ENCODE data around the gene ADGRL1.
"Not testable (repeated sequence)": the region's sequence is repeated elsewhere in the genome, so short reads cannot be mapped to it uniquely, and the experiment has no call there.

The ADGRL1 gene

DNA sequence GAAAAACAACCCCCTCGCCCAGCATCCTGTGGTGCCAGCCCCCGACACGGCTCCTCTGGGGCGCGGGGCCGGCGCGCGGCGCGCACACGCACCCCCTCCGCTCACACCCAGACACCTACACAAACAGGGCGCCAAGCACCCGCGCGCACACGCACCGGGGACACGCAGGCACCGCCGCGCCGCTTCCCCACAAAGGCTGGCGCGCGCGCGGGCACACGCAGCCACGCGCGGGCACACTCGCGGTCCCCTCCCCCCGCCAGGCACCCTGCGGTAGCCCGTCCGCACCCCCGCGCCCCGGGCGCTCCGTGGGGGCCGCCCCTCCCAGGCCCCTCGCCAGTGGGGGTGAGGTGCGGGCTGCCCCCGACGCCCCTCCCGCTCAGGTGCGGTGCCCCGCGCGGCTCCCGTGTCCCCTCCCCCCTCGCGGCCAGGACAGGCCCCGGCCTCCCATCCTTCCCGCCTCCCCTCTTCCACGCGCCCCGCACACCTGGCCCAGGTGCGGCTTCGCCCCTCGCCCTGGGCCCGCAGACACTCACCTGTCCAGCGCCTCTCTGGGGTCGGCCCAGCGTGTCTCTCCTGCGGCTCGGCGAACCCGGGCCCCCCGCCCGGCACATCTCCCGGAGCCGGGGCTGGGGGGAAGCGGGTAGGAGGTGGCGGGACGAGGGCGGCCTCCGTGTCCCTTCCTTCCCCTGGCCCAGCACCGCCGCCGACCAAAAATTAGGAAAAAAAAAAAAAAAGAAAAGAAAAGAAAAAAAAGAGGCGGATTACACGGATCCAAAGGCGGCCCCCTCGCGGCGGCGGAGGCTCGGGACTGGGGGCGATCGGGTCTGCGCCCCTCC, at the start of gene ADGRL1:
Gene ADGRL1 (minus strand): TSS at position 718 of the 836 bp plus-strand sequence. CDS start 22,567 bp downstream, outside the sequence.
- not testable (repeated sequence) for DNase-seq

DNA sequence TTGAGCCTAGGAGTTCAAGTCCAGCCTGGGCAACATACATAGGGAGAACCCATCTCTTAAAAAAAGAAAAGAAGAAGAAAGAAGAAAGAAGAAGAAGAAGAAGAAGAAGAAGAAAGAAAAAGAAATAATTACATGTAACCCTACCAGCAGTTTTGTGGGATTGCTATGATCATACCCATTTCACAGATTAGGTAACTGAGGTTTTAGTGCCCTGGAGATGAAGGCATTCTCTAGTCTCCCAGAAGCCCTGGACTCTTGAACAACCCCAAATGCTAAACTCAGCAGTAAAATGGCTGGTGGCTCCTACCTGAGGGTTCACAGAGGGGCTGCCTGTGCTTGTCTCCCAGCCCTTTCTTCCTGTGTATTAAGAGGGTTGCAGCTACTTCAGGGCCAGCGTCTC, 49.3 kb upstream of the ADGRL1 start:
- not testable (repeated sequence) for DNase-seq

DNA sequence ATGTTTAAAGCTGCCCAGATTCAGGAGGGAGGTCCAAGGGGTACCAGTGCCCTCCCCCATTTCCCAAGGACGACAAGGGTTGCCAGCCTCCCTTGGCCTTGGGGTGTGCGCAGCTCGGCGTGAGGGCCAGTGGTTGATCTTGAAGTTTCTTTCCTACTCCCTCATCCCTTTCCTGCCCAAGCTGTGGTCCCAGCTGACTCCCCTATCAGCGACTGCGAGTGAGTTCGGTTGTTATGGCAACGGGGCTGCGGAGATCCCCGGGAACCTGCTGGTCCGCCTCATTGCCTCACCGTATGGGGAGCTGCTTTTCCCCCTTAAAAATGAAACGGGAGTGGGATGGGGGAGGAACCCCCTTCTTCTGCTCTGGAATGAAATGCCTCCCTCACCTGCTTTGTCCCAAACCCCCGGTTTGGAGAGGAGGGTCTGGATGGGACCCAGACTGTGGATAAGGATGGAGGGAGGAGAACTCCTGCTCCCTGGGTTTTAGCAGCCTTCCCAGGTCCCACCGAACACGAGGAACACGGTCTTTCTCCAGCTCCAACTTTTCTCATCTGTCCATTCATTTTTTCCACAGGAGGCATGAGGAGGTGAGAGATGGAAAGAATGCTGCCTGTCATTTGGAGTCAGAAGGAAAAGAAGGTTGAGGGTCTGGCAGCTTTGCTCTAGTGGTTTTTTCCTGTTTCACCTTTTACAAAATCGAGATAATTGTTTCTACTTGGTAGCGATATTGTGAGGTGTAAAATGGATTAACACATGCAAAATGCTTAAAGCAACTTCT, 48.0 kb upstream of the ADGRL1 start:
- not testable (repeated sequence) for DNase-seq

DNA sequence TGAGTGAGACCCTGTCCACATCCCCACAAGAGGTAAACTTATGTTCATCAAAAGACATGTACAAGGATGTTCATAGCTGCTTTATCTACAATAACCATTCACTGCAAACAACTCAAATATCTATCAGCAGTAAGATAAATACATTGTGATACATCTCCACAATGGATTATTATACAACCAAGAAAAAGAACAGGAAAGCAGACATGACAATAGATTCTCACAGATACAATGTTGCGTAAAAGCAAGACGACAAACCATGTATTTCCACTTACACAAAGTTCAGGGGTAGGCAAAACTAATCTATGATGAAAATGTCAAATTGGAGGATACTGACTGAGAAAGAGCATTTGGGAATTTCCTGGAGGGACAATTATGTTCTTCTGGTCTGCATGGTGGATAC, 46.2 kb upstream of the ADGRL1 start:
- not testable (repeated sequence) for DNase-seq

DNA sequence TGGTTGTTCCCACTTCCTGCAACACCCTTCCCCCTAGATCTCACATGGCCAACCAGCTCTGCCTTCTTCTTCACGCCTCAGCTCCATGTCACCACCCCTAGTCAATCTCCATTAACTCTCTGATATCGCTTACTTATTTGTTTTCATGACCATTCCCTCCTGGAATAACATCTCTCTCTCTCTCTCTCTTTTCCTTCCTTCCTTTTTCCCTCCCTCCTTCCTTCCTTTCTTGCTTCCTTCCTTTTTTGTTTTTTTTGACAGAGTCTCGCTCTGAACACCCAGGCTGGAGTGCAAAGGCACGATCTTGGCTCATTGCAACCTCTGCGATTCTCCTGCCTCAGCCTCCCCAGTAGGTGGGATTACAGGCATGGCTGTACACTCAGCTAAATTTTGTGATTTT, 44.9 kb upstream of the ADGRL1 start:
- DNase-seq = no peak

DNA sequence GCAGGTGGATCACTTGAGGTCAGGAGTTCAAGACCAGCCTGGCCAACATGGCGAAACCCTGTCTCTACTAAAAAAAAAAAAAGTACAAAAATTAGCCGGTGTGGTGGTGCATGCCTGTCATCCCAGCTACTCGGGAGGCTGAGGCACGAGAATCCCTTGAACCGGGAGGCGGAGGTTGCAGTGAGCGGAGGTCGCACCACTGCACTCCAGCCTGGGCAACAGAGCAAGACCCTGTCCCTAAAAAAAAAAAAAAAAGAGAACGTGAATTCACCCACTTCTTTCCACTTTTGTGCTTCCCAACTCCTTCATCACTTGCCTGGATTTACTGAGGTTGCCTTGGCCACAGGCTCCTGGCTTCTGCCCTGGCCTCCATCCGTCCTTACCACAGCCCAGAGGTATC, 44.3 kb upstream of the ADGRL1 start:
- not testable (repeated sequence) for DNase-seq

DNA sequence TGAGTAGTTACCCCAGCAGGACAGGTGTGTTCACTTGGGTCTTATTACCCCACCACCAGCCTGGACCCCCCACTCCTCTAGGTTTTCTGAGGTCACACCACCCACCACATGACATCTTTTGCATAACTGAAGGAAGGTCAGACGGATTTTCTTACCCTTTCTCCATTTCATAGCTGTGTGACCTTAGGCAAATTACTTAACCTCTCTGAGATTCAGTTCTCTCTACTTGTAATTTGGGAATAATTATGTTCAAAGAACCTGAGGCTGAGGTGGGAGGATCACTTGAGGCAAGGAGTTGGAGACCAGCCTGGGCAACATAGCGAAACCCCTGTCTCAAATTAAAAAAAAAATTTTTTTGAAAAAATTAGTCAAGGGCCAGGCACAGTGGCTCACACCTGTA, 43.9 kb upstream of the ADGRL1 start:
- DNase-seq = not testable (repeated sequence)

- DNase-seq = not testable (repeated sequence)
Measured at GRCh38 chr19:14249012-14249754, 43.2 kb upstream of the ADGRL1 start.

DNA sequence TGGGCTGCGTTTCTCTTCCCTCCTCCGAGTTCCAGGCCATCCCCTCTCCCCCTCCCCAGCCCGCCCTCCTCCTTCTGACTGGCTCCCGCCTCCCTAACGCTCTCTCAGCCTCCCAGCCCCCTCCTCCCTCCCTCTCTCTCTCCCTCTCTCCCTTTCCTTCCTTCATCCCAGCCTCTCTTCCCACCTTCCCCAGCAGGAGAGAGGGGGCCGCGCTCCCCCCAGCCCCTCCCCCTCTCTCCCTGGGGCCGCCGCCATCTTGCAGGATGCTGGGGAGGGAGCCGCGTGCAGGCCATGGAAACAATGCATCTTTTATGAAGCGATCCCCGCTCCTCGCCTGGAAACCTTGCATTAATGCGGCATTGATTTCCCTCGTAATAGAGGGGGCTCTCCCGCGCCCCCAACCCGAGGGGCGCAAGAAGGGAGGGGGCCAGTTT, 42.6 kb upstream of the ADGRL1 start:
- no peak for DNase-seq

GRCh38 chr19:14247548-14248471, 41.8 kb upstream of the ADGRL1 start:
- DNase-seq = not testable (repeated sequence)

DNA sequence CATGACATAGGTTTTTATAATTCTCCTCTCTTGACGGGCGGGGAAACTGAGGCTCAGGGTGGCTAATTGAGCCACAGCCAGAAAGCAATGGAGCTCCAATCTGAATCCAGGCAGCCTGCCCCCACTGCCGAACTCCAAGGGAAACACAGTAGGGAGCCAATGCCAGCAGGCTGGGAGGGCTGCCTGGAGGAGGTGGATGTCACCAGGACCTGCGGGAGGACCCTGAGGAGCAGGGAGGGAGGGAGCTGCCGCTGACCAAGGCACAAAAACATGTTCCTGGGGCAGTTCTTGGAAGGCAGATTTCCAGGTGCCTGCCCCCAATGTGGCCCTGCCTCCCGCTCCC, 41.2 kb upstream of the ADGRL1 start:
- DNase-seq = not testable (repeated sequence)

DNA sequence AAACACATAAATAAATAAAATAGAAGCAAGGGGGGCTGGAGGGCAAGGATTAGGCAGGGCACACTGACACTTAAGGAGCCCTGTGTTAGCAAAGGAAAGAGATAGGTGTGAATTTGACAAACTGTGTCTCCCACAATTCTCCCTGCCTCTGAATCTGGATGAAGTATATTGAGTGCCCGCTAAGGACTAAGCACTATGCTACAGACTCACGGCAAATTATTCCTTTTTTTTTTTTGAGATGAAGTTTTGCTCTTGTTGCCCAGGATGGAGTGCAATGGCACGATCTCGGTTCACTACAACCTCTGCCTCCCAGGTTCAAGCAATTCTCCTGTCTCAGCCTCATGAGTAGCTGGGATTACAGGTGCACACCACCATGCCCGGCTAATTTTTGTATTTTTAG, 38.4 kb upstream of the ADGRL1 start:
- DNase-seq = not testable (repeated sequence)

- not testable (repeated sequence) for DNase-seq
Measured at GRCh38 chr19:14243718-14244117, 37.7 kb upstream of the ADGRL1 start.

- no peak for DNase-seq
Measured at GRCh38 chr19:14237014-14237941, 31.3 kb upstream of the ADGRL1 start.

- DNase-seq = not testable (repeated sequence)
Measured at GRCh38 chr19:14232945-14233344, 27.0 kb upstream of the ADGRL1 start.

DNA sequence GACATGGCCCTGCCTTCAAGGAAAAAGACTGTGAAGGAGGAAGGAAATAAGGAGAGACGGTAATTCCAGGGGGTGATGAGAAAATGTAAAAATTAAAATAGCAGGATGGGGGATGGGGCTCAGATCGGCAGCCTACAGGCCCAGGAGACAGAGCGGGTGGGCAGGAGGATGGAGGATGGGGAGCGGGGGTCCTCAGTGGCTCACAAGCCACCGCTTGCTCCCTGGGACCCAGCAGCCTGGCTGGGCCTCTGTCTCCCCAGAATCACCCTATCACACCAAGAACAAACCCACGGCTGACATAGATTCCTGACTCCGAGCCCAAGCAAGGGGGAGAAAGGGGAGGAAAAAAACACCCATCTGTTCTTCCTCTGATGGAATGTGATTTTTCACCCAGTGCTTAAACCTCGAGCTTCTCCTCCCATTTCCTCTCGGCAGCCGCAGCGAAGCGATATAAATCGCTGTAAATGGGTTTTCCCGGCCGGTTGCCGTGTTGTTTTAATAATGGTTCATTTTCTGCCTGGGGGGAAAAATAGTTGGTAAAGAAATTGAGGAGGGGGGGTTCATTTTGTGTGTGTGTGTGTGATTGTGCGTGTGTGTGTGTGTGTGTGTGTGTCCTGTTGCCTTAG, 22.6 kb upstream of the ADGRL1 start:
- not testable (repeated sequence) for DNase-seq

DNA sequence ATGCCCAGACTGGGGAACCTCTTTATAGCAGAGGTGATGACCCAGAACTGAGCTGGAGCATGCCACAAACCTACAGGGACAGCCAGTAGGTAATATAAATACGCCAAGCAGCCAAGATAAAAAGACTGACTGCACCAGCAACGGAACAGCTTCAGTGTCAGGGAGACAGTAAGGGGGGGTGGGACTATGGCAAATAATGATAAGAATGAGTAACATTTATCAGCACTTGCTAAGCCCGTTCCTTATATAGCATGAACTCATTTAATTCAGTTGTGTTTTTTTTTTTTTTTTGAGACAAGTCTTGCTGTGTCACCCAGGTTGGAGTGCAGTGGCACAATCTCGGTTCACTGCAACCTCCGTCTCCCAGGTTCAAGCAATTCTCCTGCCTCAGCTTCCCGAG, 20.5 kb upstream of the ADGRL1 start:
- DNase-seq = not testable (repeated sequence)

GRCh38 chr19:14222886-14223285, 16.9 kb upstream of the ADGRL1 start:
- DNase-seq = no peak

GRCh38 chr19:14221345-14221744, 15.4 kb upstream of the ADGRL1 start:
- not testable (repeated sequence) for DNase-seq

GRCh38 chr19:14218620-14219330, 12.8 kb upstream of the ADGRL1 start:
- DNase-seq = no peak

Data from 8988T (cell line).